ENCODE data around the gene TMEM117.

The TMEM117 gene

GRCh38 chr12:44403185-44403584 lies 567.3 kb downstream of the TMEM117 start:
- DNase-seq (ENCODE audit: low read depth) = no peak
- TF ChIP-seq CTCF (conservative IDR thresholded peaks at IDR 0.05; ENCODE audit: low read depth, low read length) = no peak
- no peak overlapping the region for H3K4me3 ChIP-seq (ENCODE audit: low read length)

GRCh38 chr12:44405297-44405696 lies 569.4 kb downstream of the TMEM117 start:
- no peak for TF ChIP-seq CTCF (conservative IDR thresholded peaks at IDR 0.05; ENCODE audit: low read depth, low read length)
- no peak for DNase-seq (ENCODE audit: low read depth)
- no peak overlapping the region for H3K4me3 ChIP-seq (ENCODE audit: low read length)

GRCh38 chr12:44422559-44422958 lies 586.7 kb downstream of the TMEM117 start:
- DNase-seq (ENCODE audit: low read depth) = no peak
- TF ChIP-seq CTCF (conservative IDR thresholded peaks at IDR 0.05; ENCODE audit: low read depth, low read length) = no peak
- H3K4me3 ChIP-seq (ENCODE audit: low read length) = no peak overlapping the region

GRCh38 chr12:44428825-44429224 lies 592.9 kb downstream of the TMEM117 start:
- no peak for DNase-seq (ENCODE audit: low read depth)
- no peak overlapping the region for H3K4me3 ChIP-seq (ENCODE audit: low read length)
- TF ChIP-seq CTCF (conservative IDR thresholded peaks at IDR 0.05; ENCODE audit: low read depth, low read length) = no peak

GRCh38 chr12:44431647-44432343 lies 595.9 kb downstream of the TMEM117 start:
- H3K4me3 ChIP-seq (ENCODE audit: low read length) = no peak overlapping the region
- TF ChIP-seq CTCF (conservative IDR thresholded peaks at IDR 0.05; ENCODE audit: low read depth, low read length) = no peak
- DNase-seq (ENCODE audit: low read depth) = no peak

- no peak for TF ChIP-seq CTCF (conservative IDR thresholded peaks at IDR 0.05; ENCODE audit: low read depth, low read length)
- no peak overlapping the region for H3K4me3 ChIP-seq (ENCODE audit: low read length)
- DNase-seq (ENCODE audit: low read depth) = no peak
Observed at GRCh38 chr12:44433659-44434058, 597.8 kb downstream of the TMEM117 start.

GRCh38 chr12:44436756-44437155 lies 600.9 kb downstream of the TMEM117 start:
- DNase-seq (ENCODE audit: low read depth) = no peak
- no peak for TF ChIP-seq CTCF (conservative IDR thresholded peaks at IDR 0.05; ENCODE audit: low read depth, low read length)
- H3K4me3 ChIP-seq (ENCODE audit: low read length) = no peak overlapping the region
